ENCODE measurements around the gene PPP1R16B. TPM values are rescaled to one million over a fixed set of nuclear protein-coding genes. Genes with fewer than 3 reads are reported as not detected.

The PPP1R16B gene
- total and polyA plus RNA-seq, 10 of the 15 experiments (the other 5 are each of a cell fraction or from before 2014, with no cell fraction given) = 13.4 to 90.2 (median 66.7) TPM

- TF ChIP-seq ZBTB40 (IDR thresholded peaks at IDR 0.05; ENCODE audit: borderline replicate concordance) (no peak), BMI1 (IDR thresholded peaks at IDR 0.05; ENCODE audit: borderline replicate concordance) (no peak), ATF7 (IDR thresholded peaks at IDR 0.05; ENCODE audit: low read depth) (peak; percentile 69), E4F1 (IDR thresholded peaks at IDR 0.05; ENCODE audit: borderline replicate concordance, partially characterized antibody) (no peak), RELB (IDR thresholded peaks at IDR 0.05; ENCODE audit: low read depth) (peak; percentile 62; the same call in 1 of the 2 replicates), EGR1 (IDR thresholded peaks at IDR 0.05; ENCODE audit: borderline replicate concordance in 1 of 2, low read depth in 2 of 2, low read length in 2 of 2) (peak in 1 of 2 experiments; percentile 72; a peak in 2 of 3 replicates), MAX (IDR thresholded peaks at IDR 0.05; ENCODE audit: low read depth, low read length) (0 out of 2 replicates have a peak, but pooled peaks have one; percentile 51), NKRF (conservative IDR thresholded peaks at IDR 0.05) (no peak), NFYA (IDR thresholded peaks at IDR 0.05; ENCODE audit: borderline replicate concordance, low read depth, low read length) (no peak), IRF3 (IDR thresholded peaks at IDR 0.05) (no peak), BRCA1 (IDR thresholded peaks at IDR 0.05; ENCODE audit: low read depth, low read length) (no peak), SPI1 (IDR thresholded peaks at IDR 0.05; ENCODE audit: borderline replicate concordance, insufficient read depth, low read depth, low read length) (no peak)
Measured at GRCh38 chr20:38842558-38842981, 37.1 kb downstream of the PPP1R16B start (continued).

Data from GM12878 (cell line).